RWPE1 (cell line): Measurements from ENCODE around the gene NCAPD2.

ENCODE experiments used
- CTCF ChIA-PET: fragments of 350-600 bp; sonication (Branson Sonifier 250); formaldehyde crosslinking; extraction: SDS; loops from one replicate; lab custom pipeline; 2021; lab: Yijun Ruan, JAX
- POLR2A ChIA-PET: fragments of 400-600 bp; formaldehyde crosslinking; extraction: SDS; loops from one replicate; lab custom pipeline; 2020; ENCODE audit warnings: antibody characterized with exemption; ENCODE audit not compliant: low non-redundant PET; lab: Yijun Ruan, JAX
- DNase-seq: peaks from one replicate; pipeline ENCODE4 v3.0.0; 2012; ENCODE audit warnings: low spot score
- H3K27ac ChIP-seq: fragments of 450-650 bp; 2 replicates; pipeline ENCODE4 v1.5.1; 2017
- CTCF ChIP-seq: fragments of 450-650 bp; conservative IDR thresholded peaks from 2 replicates; pipeline ENCODE4 v1.5.1; 2017; ENCODE audit warnings: low read depth, mild to moderate bottlenecking

Gene NCAPD2

GRCh38 chr12:6459004-6459337 is 34.9 kb upstream of the NCAPD2 start:
- no peak for TF ChIP-seq CTCF
- no peak for DNase-seq
- ChIA-PET CTCF (interaction anchor here (1.6 kb wide), 1 partner anchor 35 kb away, joined by 7 read pairs; no protein-coding TSS in a partner anchor), POLR2A (no interaction called here)
- H3K27ac ChIP-seq: no peak overlapping the region

GRCh38 chr12:6460751-6461371 is 33.0 kb upstream of the NCAPD2 start:
- no peak overlapping the region for H3K27ac ChIP-seq
- no peak for DNase-seq
- ChIA-PET POLR2A (no interaction called here), CTCF (no interaction called here)
- TF ChIP-seq CTCF: no peak

- POLR2A ChIA-PET: no interaction called here
- CTCF ChIA-PET: interaction anchor here (1.2 kb wide), 1 partner anchor 96 kb away, joined by 3 read pairs; no protein-coding TSS in a partner anchor
- no peak for DNase-seq
- no peak overlapping the region for H3K27ac ChIP-seq
- no peak for TF ChIP-seq CTCF
Observed at GRCh38 chr12:6461401-6462233, 32.3 kb upstream of the NCAPD2 start.

GRCh38 chr12:6462234-6462995 is 31.5 kb upstream of the NCAPD2 start:
- no peak for TF ChIP-seq CTCF
- H3K27ac ChIP-seq: no peak overlapping the region
- POLR2A ChIA-PET: no interaction called here
- CTCF ChIA-PET: interaction anchor here (0.8 to 1.2 kb wide), 4 partner anchors 11 to 95 kb away, joined by 3 to 10 read pairs (median 3); partner anchors contain the start of gene TAPBPL
- no peak for DNase-seq

GRCh38 chr12:6463216-6463615 is 30.7 kb upstream of the NCAPD2 start:
- ChIA-PET POLR2A (no interaction called here), CTCF (interaction anchor here (0.8 to 1.2 kb wide), 3 partner anchors 38 to 94 kb away, joined by 3 to 10 read pairs (median 3); no protein-coding TSS in a partner anchor)
- TF ChIP-seq CTCF: no peak
- DNase-seq: no peak
- no peak overlapping the region for H3K27ac ChIP-seq

- TF ChIP-seq CTCF: no peak
- ChIA-PET CTCF (interaction anchor here (0.6 kb wide), 1 partner anchor 9 kb away, joined by 4 read pairs; no protein-coding TSS in a partner anchor), POLR2A (no interaction called here)
- no peak overlapping the region for H3K27ac ChIP-seq
- DNase-seq: no peak
Observed at GRCh38 chr12:6463858-6464257, 30.0 kb upstream of the NCAPD2 start.
